HG03139 (cell line): Measurements from ENCODE around the gene TOPBP1.
"Not testable (repeated sequence)": the region's sequence is repeated elsewhere in the genome, so short reads cannot be mapped to it uniquely, and the experiment has no call there.

ENCODE experiments used
- ATAC-seq: cut with Tn5 transposase; IDR thresholded peaks from one replicate; pipeline ENCODE4 v1.9.1; 2021; ENCODE audit not compliant: unreplicated experiment

TOPBP1 gene

DNA sequence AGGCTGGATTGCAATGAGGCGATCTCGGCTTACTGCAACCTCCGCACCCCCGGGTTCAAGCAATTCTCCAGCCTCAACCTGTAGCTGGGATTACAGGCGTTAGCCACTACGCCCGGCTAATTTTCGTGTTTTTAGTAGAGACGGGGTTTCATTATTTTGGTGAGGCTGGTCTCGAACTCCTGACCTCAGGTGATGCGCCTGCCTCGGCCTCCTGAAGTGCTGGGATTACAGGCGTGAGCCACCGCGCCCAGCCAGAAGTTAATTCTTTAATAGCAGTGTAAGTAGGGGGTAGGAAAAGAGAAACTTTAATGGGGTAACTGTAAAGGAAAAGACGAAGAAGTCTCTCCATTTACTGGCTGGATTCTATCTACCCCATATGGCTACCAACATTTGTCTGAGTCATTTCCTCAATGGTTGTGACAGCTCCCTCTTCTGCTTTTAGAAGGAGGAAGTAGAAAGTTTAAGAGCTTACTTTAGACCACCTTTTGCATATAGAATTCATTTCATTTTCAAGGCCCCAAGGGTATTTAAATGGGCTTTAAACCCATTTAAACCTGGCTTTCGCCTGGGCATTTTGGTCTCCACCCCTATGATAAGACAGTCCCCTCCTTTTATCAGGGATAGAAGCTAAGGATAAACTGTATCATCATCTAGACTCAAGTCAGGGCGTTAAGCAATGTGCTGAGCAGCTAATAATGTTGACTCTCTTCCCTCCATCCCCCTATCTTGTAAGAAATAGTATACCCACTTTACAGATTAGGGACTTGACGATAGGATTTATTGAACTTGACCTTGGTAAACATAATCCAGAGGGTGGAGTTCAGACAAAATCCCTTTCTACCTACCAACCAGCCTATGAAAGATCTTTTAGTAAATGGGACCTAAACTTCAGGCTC, 89.3 kb downstream of the TOPBP1 start:
- no peak for ATAC-seq

DNA sequence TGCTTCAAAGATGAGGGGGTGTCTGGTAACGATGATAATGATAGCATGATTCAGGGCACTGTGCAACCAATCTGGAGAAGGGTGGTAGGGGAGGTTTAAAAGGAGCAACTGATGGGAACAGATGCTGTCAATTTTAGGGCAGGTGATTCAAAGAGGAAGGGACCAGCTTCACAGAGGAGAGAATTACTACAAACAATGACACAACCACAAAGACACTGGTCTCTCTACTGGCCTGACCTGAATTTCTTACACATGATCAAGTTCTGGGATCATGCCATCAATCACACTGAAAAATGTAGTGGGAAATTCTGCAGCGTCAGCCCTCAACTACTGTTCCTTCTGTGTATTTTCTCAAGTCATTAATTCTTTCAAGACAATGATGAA, 90.8 kb downstream of the TOPBP1 start:
- ATAC-seq, result no peak

DNA sequence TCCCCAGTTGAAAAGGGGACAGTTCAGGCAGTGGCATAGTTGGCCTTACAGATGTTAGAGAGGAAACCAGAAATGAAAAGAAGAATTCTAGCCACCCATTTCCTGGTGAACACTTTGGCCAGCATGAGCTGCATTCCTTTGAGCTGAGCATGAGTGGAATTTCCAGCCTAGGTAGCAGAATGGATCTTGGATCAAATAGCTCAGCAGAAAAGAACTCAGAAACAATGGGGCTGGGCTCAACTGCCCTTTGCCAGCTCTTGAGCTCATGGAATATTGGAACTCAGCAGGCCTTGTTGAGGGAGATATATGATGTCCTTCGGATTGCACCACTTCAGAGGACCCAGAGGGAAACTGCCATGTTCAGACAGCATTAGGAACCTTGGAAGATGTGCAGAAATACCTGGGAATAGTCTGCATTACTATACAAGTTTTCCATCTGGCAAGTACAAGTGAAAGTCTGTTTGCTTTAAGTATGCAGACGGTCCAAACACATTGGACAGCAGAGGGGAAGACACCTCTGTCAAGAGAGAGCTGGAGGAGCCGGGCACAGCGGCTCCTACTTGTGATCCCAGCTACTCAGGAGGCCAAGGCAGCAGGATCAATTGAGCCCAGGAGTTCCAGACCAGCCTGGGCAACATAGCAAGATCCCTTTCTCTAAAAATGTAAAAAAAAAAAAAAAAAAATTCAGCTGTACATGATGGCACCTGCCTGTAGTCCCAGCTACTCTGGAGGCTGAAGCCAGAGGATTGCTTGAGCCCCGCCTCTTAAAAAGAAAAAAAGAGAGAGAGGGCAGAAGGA, 91.4 kb downstream of the TOPBP1 start:
- no peak for ATAC-seq

DNA sequence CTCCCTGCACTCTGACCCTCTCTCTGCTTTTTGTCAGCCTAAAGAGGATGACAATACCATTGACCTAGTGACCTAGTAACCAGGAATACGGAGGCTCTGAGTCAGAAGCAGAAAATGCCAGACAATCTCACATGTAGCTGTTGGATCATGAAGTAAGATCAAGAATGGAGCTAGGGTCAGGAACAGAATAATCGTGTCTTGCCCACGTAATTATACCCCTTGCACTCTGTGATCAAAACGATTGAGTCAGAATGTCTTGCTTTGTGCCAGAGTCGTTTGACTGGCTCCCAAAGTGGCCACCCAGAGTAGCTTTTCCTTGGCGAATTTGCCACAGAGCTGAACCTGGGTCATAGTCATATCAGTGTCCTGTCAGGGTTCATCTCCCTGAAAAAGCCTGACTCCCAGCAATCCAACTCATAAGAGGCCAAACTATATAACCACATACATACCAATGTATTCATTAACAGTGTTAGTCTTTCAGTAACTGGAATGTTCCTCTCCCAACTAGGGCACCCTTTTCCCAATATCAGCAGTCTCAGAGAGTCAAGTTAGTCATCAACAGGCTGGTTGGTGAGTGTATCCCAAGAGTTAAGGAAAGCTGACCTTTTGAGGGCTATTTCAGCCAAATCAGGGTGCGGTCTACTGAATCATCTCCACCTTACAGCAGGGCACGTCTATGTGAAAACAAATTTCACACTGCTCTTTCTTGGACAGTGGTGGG, 93.3 kb downstream of the TOPBP1 start:
- no peak for ATAC-seq

DNA sequence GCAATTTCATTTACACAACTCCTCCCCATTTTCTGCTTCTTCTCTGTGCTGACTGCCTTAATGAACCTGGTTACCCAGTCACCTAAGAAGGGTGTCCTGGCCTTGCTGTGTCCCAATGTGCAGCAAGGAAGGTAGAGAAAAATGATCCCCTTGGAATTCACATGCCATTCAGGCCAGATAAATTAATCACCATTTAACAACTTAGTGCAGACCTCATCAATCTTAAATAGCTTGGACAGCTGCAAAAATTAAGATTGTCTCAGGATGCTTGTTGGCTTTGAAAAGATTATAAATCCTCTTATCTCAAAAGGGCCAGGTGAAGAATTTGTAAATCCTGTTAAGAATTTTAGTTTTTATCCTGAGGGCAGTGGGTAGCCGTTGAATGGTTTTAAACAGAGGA, 97.9 kb downstream of the TOPBP1 start:
- no peak for ATAC-seq

DNA sequence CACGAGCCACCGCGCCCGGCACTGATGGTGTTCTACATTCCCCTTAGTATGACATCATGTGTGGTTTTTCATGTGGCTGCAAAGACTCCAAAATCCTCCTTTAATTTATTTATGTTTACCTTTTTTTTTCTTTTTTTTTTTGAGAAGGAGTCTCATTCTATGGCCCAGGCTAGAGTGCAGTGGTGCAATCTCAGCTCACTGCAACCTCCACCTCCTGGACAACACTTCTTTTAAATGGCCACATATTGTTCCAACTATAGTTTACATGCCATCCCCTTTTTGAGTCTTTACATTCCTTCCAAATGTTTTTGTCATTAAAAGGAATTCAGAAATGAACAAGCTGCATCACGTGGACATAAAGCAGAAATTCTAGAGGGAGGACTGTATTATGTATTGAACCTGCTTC, 98.6 kb downstream of the TOPBP1 start:
- no peak for ATAC-seq

DNA sequence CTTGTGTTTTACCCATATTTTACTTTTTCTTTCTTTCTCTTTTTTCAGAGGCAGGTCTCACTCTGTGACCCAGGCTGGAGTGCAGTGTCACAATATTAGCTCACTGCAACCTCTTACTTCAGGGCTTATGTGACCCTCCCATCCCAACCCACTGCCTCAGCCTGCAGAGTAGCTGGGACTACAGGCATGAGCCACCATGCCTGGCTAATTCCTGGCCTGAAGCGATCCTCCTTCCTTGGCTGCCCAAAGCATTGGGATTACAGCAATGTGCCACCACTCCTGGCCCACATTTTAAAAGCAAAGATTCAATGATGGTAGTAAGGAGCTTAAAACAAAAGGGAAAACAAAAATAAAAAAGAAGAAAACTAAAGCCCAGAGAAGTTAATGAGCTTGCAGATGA, 99.4 kb downstream of the TOPBP1 start:
- ATAC-seq, result no peak

DNA sequence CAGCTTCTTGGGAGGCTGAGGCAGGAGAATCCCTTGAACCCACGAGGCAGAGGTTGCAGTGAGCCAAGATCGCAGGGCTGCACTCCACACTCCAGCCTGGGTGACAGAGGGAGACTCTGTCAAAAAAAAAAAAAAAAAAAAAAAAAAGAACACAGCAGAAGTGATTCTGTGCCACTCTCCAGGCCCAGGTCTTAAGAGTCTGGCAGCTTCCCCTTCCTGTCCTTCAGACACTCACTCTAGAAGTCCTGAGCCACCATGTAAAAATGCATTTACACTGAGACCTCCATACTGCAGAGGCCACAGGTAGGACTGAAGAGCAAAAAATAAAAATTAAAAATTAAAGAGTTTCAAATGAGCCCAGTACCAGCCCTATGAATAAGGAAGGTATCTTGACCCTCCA, 100.1 kb downstream of the TOPBP1 start:
- no peak for ATAC-seq

DNA sequence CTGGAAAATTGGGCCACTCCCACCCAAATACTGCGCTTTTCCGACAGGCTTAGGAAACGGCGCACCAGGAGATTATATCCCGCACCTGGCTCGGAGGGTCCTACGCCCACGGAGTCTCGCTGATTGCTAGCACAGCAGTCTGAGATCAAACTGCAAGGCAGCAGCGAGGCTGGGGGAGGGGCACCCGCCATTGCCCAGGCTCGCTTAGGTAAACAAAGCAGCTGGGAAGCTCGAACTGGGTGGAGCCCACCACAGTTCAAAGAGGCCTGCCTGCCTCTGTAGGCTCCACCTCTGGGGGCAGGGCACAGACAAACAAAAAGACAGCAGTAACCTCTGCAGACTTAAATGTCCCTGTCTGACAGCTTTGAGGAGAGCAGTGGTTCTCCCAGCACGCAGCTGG, 110.2 kb downstream of the TOPBP1 start:
- ATAC-seq, result not testable (repeated sequence)
